Thyroid gland (tissue), 4 donors: ENCODE measurements around the gene EDEM1.

Experiments used
- POLR2A ChIP-seq, 2 donors: fragments of 450-650 bp; IDR thresholded peaks; one replicate each; pipeline ENCODE4 v1.6.1; 2017; ENCODE audit warnings: antibody characterized with exemption in 2 of 2, mild to moderate bottlenecking in 2 of 2, moderate library complexity in 1 of 2
- TF ChIP-seq, protein P1 (sequence below), 6 experiments: fragments of 200-600 bp in 3 of 6; fragments of 450-650 bp in 3 of 6; sonication (generic) in 3 of 6; IDR thresholded peaks; one replicate each; pipeline ENCODE4 v1.5.1; 2016 to 2019; ENCODE audit warnings: antibody characterized with exemption in 6 of 6, mild to moderate bottlenecking in 2 of 6, inconsistent platforms in 1 of 6, moderate library complexity in 1 of 6

DNA sequence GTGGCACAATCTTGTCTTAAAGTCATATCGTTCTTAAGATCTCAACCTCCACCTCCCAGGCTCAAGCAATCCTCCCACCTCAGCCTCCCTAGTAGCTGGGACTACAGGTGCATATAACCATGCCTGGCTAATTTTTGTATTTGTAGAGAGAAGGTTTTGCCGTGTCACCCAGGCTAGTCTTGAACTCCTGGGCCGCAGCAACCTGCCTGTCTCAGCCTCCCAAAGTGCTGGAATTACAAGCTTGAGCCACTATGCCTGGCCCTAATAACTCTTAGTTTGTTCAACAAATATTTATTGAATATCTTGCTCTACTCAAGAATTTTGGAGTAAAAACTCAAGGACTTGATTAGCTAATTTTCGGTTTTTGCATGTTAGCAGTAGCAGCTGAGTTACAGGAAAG is 19.4 kb upstream of the EDEM1 start:
- TF ChIP-seq, protein P1, sequence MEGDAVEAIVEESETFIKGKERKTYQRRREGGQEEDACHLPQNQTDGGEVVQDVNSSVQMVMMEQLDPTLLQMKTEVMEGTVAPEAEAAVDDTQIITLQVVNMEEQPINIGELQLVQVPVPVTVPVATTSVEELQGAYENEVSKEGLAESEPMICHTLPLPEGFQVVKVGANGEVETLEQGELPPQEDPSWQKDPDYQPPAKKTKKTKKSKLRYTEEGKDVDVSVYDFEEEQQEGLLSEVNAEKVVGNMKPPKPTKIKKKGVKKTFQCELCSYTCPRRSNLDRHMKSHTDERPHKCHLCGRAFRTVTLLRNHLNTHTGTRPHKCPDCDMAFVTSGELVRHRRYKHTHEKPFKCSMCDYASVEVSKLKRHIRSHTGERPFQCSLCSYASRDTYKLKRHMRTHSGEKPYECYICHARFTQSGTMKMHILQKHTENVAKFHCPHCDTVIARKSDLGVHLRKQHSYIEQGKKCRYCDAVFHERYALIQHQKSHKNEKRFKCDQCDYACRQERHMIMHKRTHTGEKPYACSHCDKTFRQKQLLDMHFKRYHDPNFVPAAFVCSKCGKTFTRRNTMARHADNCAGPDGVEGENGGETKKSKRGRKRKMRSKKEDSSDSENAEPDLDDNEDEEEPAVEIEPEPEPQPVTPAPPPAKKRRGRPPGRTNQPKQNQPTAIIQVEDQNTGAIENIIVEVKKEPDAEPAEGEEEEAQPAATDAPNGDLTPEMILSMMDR (IDR thresholded peaks at IDR 0.05) = no peak
- no peak for TF ChIP-seq POLR2A (IDR thresholded peaks at IDR 0.05)
